Measurements from ENCODE around the gene CDK9. TPM values are rescaled to one million over a fixed set of nuclear protein-coding genes. Genes with fewer than 3 reads are reported as not detected.
A peak's percentile ranks its signal among the peaks of the same experiment; 100 is the strongest.

Gene CDK9
- total RNA-seq, 3 donors from 2014 or later: 60.0 to 70.4 (median 63.9) TPM

GRCh38 chr9:127816362-127816725 is 30.5 kb downstream of the CDK9 start:
- Histone ChIP-seq H3K36me3 (peaks cover 10% of the 10 kb centered on the region), H3K27ac (no peak overlapping the region), H3K4me3 (no peak overlapping the region), H3K4me1 (no peaks in the 10 kb centered on the region), H3K27me3 (no peaks in the 10 kb centered on the region), H3K9me3 (no peaks in the 10 kb centered on the region)
- no peak for DNase-seq (ENCODE audit: low spot score in 2 of 2)
- intact Hi-C loops (cut with DNase I; ENCODE audit: low total_unique reads): no loop called here
- TF ChIP-seq POLR2AphosphoS5 (IDR thresholded peaks at IDR 0.05) (no peak), POLR2A (IDR thresholded peaks at IDR 0.05) (no peak)
- TF ChIP-seq, protein P1, sequence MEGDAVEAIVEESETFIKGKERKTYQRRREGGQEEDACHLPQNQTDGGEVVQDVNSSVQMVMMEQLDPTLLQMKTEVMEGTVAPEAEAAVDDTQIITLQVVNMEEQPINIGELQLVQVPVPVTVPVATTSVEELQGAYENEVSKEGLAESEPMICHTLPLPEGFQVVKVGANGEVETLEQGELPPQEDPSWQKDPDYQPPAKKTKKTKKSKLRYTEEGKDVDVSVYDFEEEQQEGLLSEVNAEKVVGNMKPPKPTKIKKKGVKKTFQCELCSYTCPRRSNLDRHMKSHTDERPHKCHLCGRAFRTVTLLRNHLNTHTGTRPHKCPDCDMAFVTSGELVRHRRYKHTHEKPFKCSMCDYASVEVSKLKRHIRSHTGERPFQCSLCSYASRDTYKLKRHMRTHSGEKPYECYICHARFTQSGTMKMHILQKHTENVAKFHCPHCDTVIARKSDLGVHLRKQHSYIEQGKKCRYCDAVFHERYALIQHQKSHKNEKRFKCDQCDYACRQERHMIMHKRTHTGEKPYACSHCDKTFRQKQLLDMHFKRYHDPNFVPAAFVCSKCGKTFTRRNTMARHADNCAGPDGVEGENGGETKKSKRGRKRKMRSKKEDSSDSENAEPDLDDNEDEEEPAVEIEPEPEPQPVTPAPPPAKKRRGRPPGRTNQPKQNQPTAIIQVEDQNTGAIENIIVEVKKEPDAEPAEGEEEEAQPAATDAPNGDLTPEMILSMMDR (IDR thresholded peaks at IDR 0.05): no peak

DNA sequence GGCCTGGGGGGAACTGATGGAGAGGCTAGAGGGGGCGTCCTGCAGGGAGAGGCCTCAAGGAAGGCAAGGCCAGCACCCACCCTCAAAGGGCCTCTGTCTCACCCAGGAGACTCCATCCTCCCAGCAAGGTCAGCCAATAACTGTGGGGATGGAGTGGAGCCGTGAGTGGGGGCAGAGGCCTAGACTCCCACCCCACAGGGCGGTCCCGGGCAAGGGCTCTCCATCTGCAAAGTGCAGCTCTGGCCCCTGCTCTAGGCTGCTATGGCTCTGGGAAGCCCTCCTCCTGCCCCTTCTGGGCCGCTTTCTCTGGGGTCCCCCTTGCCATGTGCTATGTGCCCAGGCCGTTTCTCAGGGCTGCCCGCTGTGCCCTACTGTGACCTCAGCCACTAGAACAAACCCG is 30.9 kb downstream of the CDK9 start:
- H3K4me1 ChIP-seq: no peaks in the 10 kb centered on the region
- intact Hi-C loops (cut with DNase I; ENCODE audit: low total_unique reads): no loop called here
- H3K27me3 ChIP-seq: no peaks in the 10 kb centered on the region
- peaks cover 10% of the 10 kb centered on the region for H3K36me3 ChIP-seq
- H3K4me3 ChIP-seq: no peak overlapping the region
- TF ChIP-seq, protein P1 (IDR thresholded peaks at IDR 0.05): no peak
- TF ChIP-seq POLR2AphosphoS5 (IDR thresholded peaks at IDR 0.05): no peak
- TF ChIP-seq POLR2A (IDR thresholded peaks at IDR 0.05): no peak
- no peak overlapping the region for H3K27ac ChIP-seq
- no peak for DNase-seq (ENCODE audit: low spot score in 2 of 2)
- H3K9me3 ChIP-seq: no peaks in the 10 kb centered on the region

- H3K36me3 ChIP-seq: peaks cover 4% of the 10 kb centered on the region
- H3K4me1 ChIP-seq: no peaks in the 10 kb centered on the region
- TF ChIP-seq, protein P1 (IDR thresholded peaks at IDR 0.05): no peak
- no peak for TF ChIP-seq POLR2AphosphoS5 (IDR thresholded peaks at IDR 0.05)
- TF ChIP-seq POLR2A (IDR thresholded peaks at IDR 0.05): no peak
- no peaks in the 10 kb centered on the region for H3K27me3 ChIP-seq
- no peak overlapping the region for H3K4me3 ChIP-seq
- intact Hi-C loops (cut with DNase I; ENCODE audit: low total_unique reads): no loop called here
- no peak for DNase-seq (ENCODE audit: low spot score in 2 of 2)
- H3K27ac ChIP-seq: peak overlapping the region in 1 of 2 donors; percentile 49
- no peaks in the 10 kb centered on the region for H3K9me3 ChIP-seq
Observed at GRCh38 chr9:127817881-127818434, 32.1 kb downstream of the CDK9 start.

DNA sequence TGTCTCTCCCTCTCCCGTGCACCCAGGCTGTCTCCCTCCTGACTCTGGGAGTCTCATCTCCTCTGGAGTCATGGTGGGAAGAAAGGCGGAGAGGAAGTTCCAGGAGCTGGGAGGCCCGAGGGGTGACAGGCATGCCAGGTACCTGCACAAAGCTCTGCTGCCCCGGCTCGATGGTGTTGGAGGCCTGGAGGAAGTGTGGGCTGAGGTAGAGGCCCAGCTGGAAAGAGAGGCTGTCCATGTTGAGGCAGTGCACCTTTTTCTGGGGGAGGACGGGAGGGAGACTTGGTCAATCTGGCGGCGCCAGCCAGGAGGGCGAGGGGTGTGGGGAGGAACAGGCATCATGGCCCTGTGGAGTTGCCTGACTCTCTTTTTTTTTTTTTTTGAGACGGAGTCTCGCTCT is 32.7 kb downstream of the CDK9 start:
- no peak for TF ChIP-seq POLR2AphosphoS5 (IDR thresholded peaks at IDR 0.05)
- TF ChIP-seq POLR2A (IDR thresholded peaks at IDR 0.05): no peak
- TF ChIP-seq, protein P1 (IDR thresholded peaks at IDR 0.05): no peak
- peak overlapping the region in 1 of 2 donors; percentile 49 for H3K27ac ChIP-seq
- no peaks in the 10 kb centered on the region for H3K36me3 ChIP-seq
- no peaks in the 10 kb centered on the region for H3K9me3 ChIP-seq
- no peaks in the 10 kb centered on the region for H3K4me1 ChIP-seq
- no peak for DNase-seq (ENCODE audit: low spot score in 2 of 2)
- intact Hi-C loops (cut with DNase I; ENCODE audit: low total_unique reads): no loop called here
- no peaks in the 10 kb centered on the region for H3K27me3 ChIP-seq
- H3K4me3 ChIP-seq: no peak overlapping the region

GRCh38 chr9:127822108-127822507 is 36.3 kb downstream of the CDK9 start:
- H3K36me3 ChIP-seq: no peaks in the 10 kb centered on the region
- intact Hi-C loops (cut with DNase I; ENCODE audit: low total_unique reads): no loop called here

More at GRCh38 chr9:127822108-127822507, 36.3 kb downstream of the CDK9 start:
- no peaks in the 10 kb centered on the region for H3K9me3 ChIP-seq
- H3K27ac ChIP-seq: no peak overlapping the region
- DNase-seq (ENCODE audit: low spot score in 2 of 2): no peak
- TF ChIP-seq POLR2A (IDR thresholded peaks at IDR 0.05) (no peak), POLR2AphosphoS5 (IDR thresholded peaks at IDR 0.05) (no peak)
- TF ChIP-seq, protein P1 (IDR thresholded peaks at IDR 0.05): no peak
- H3K4me3 ChIP-seq: no peak overlapping the region
- H3K4me1 ChIP-seq: no peaks in the 10 kb centered on the region
- no peaks in the 10 kb centered on the region for H3K27me3 ChIP-seq

Data from breast epithelium (tissue), 4 donors.